Sigmoid colon (tissue), 7 donors: ENCODE results near the gene LPCAT2. TPM values are rescaled to one million over a fixed set of nuclear protein-coding genes. Genes with fewer than 3 reads are reported as not detected.
A peak's percentile ranks its signal among the peaks of the same experiment; 100 is the strongest.

Source experiments
- DNase-seq: peaks from one replicate; pipeline ENCODE4 v3.0.0-alpha.2; 2019
- H3K27ac ChIP-seq, 4 donors: fragments of 200-600 bp; sonication (generic); one replicate each; pipeline ENCODE4 v1.5.1; 2016 to 2019; ENCODE audit warnings: mild to moderate bottlenecking in 1 of 4
- H3K27me3 ChIP-seq, 3 donors: fragments of 200-600 bp; sonication (generic); one replicate each; pipeline ENCODE4 v1.5.1; 2019; ENCODE audit warnings: mild to moderate bottlenecking in 1 of 3
- H3K36me3 ChIP-seq, 4 donors: fragments of 200-600 bp; sonication (generic); one replicate each; pipeline ENCODE4 v1.5.1; 2016 to 2019
- H3K4me1 ChIP-seq, 4 donors: fragments of 200-600 bp; sonication (generic); one replicate each; pipeline ENCODE4 v1.5.1; 2017 to 2019
- H3K4me3 ChIP-seq, 4 donors: fragments of 200-600 bp; sonication (generic); one replicate each; pipeline ENCODE4 v1.5.1; 2017 to 2019; ENCODE audit warnings: mild to moderate bottlenecking in 2 of 4, moderate library complexity in 1 of 4
- H3K9me3 ChIP-seq, 4 donors: fragments of 200-600 bp in 3 of 4; sonication (generic) in 3 of 4; one replicate each; pipeline versions ENCODE4 v1.5.1 to v1.6.1; 2013 to 2019
- CTCF ChIP-seq, 4 experiments: fragments of 450-650 bp in 3 of 4; fragments of 200-600 bp in 1 of 4; IDR thresholded peaks; one replicate each; pipeline ENCODE4 v1.5.1; 2016 to 2019; ENCODE audit warnings: antibody characterized with exemption in 4 of 4, mild to moderate bottlenecking in 3 of 4, moderate library complexity in 2 of 4
- EP300 ChIP-seq, 4 donors: sonication (generic); formaldehyde crosslinking; IDR thresholded peaks; one replicate each; pipeline ENCODE4 v1.6.1; 2017; ENCODE audit warnings: antibody characterized with exemption in 4 of 4
- POLR2A ChIP-seq, 2 donors: fragments of 450-650 bp; IDR thresholded peaks; one replicate each; pipeline ENCODE4 v1.6.1; 2016; ENCODE audit warnings: antibody characterized with exemption in 2 of 2, mild to moderate bottlenecking in 2 of 2, moderate library complexity in 2 of 2
- POLR2AphosphoS5 ChIP-seq, 4 donors: sonication (generic); formaldehyde crosslinking; IDR thresholded peaks; one replicate each; pipeline ENCODE4 v1.6.1; 2017; ENCODE audit warnings: antibody characterized with exemption in 4 of 4
- WGBS, 2 donors: extraction: QIAGEN DNeasy Blood & Tissue Kit; methylation state at CpG; one replicate each; pipeline ENCODE4 v1.1.7; 2013; 5-methylcytosine and 5-hydroxymethylcytosine counted together
- intact Hi-C: fragments of 100-400 bp; cut with DNase I; formaldehyde crosslinking; loops from one replicate; pipeline ENCODE4 v1.15.1; 2023
- polyA plus RNA-seq, 3 donors: library from polyadenylated mRNA; stranded (reverse); fragments of 200-250 nt; gene quantifications; one replicate each; pipeline ENCODE4 v1.2.3, GENCODE V29; 2013
- total RNA-seq, 4 donors: library from RNA; depleted of rRNA; stranded (reverse); fragments of >200 nt; gene quantifications; one replicate each; pipeline ENCODE4 v1.1.0, GENCODE V29; 2016
- donor health status: healthy with polysubstance abuse.
- donor health status: Bipolar disorder and iron deficiency.
- donor health status: healthy.

Gene LPCAT2
- total and polyA plus RNA-seq, 7 donors, result 1.2 to 12.8 (median 6.6) TPM

- H3K27me3 ChIP-seq, result peaks cover 2 to 35% (median 22%) of the 10 kb centered on the region in 3 donors
- peak overlapping the region; percentile 79 to 83 (median 81) for H3K27ac ChIP-seq
- WGBS, 2 donors, result 1 to 6% methylated on average over 41 of the region's 41 CpGs
- peak overlapping the region; percentile 34 to 68 (median 54) for H3K4me3 ChIP-seq
- TF ChIP-seq POLR2AphosphoS5 (IDR thresholded peaks at IDR 0.05), result no peak
- no peak for TF ChIP-seq EP300 (IDR thresholded peaks at IDR 0.05)
- peaks cover 0 to 29% (median 21%) of the 10 kb centered on the region in 4 donors for H3K4me1 ChIP-seq
- H3K36me3 ChIP-seq, result peaks cover 0 to 20% (median 3%) of the 10 kb centered on the region in 4 donors
- H3K9me3 ChIP-seq, result no peaks in the 10 kb centered on the region
- no peak for DNase-seq
- intact Hi-C loops, result no loop called here
Observed at GRCh38 chr16:55479430-55480140, 29.3 kb upstream of the LPCAT2 start.

GRCh38 chr16:55480228-55480655 lies 28.6 kb upstream of the LPCAT2 start:
- Histone ChIP-seq H3K4me3 (peak overlapping the region; percentile 34 to 68 (median 54)), H3K27me3 (peaks cover 2 to 35% (median 22%) of the 10 kb centered on the region in 3 donors), H3K9me3 (no peaks in the 10 kb centered on the region), H3K27ac (peak overlapping the region; percentile 79 to 83 (median 81)), H3K4me1 (peaks cover 0 to 29% (median 21%) of the 10 kb centered on the region in 4 donors), H3K36me3 (peaks cover 0 to 21% (median 3%) of the 10 kb centered on the region in 4 donors)
- TF ChIP-seq POLR2A (IDR thresholded peaks at IDR 0.05) (no peak), POLR2AphosphoS5 (IDR thresholded peaks at IDR 0.05) (peak; percentile 50 to 75 (median 67)), CTCF (IDR thresholded peaks at IDR 0.05) (no peak)
- DNase-seq, result peak; percentile 95
- WGBS, 2 donors, result 4 to 7% methylated on average over 25 of the region's 25 CpGs
- intact Hi-C loops, result no loop called here

- no peaks in the 10 kb centered on the region for H3K9me3 ChIP-seq
- H3K4me3 ChIP-seq, result peak overlapping the region in 3 of 4 donors; percentile 49 to 68 (median 59)
- peaks cover 0 to 25% (median 3%) of the 10 kb centered on the region in 4 donors for H3K36me3 ChIP-seq
- H3K27ac ChIP-seq, result peak overlapping the region; percentile 20 to 83 (median 58)
- H3K4me1 ChIP-seq, result peaks cover 0 to 29% (median 20%) of the 10 kb centered on the region in 4 donors
- TF ChIP-seq CTCF (IDR thresholded peaks at IDR 0.05), result no peak
- TF ChIP-seq POLR2AphosphoS5 (IDR thresholded peaks at IDR 0.05), result no peak
- no peak for TF ChIP-seq POLR2A (IDR thresholded peaks at IDR 0.05)
- no peak for TF ChIP-seq EP300 (IDR thresholded peaks at IDR 0.05)
- H3K27me3 ChIP-seq, result peaks cover 2 to 35% (median 22%) of the 10 kb centered on the region in 3 donors
- 45 to 70% methylated on average over 4 of the region's 4 CpGs for WGBS, 2 donors
- intact Hi-C loops, result no loop called here
- DNase-seq, result no peak
Observed at GRCh38 chr16:55481023-55481422, 27.8 kb upstream of the LPCAT2 start.

- Histone ChIP-seq H3K9me3 (no peaks in the 10 kb centered on the region), H3K27me3 (peaks cover 2 to 35% (median 22%) of the 10 kb centered on the region in 3 donors), H3K27ac (peak overlapping the region in 2 of 4 donors; percentile 2 to 79), H3K4me3 (peak overlapping the region in 1 of 4 donors; percentile 49), H3K4me1 (peaks cover 0 to 26% (median 18%) of the 10 kb centered on the region in 4 donors), H3K36me3 (peaks cover 0 to 25% (median 3%) of the 10 kb centered on the region in 4 donors)
- 74 to 89% methylated on average over 2 of the region's 2 CpGs for WGBS, 2 donors
- TF ChIP-seq EP300 (IDR thresholded peaks at IDR 0.05), result no peak
- DNase-seq, result no peak
- intact Hi-C loops, result no loop called here
Observed at GRCh38 chr16:55482056-55482455, 26.8 kb upstream of the LPCAT2 start.

- H3K27me3 ChIP-seq, result peaks cover 0 to 5% (median 0%) of the 10 kb centered on the region in 3 donors
- H3K4me3 ChIP-seq, result no peak overlapping the region
- no peaks in the 10 kb centered on the region for H3K9me3 ChIP-seq
- H3K4me1 ChIP-seq, result peaks cover 0 to 5% (median 0%) of the 10 kb centered on the region in 4 donors
- intact Hi-C loops, result no loop called here
- peak; percentile 41 to 71 (median 50) for TF ChIP-seq POLR2AphosphoS5 (IDR thresholded peaks at IDR 0.05)
- peak in 1 of 4 donors; percentile 22 for TF ChIP-seq EP300 (IDR thresholded peaks at IDR 0.05)
- no peak for TF ChIP-seq POLR2A (IDR thresholded peaks at IDR 0.05)
- no peak for TF ChIP-seq CTCF (IDR thresholded peaks at IDR 0.05)
- 74 to 78% methylated on average over 13 of the region's 13 CpGs for WGBS, 2 donors
- peak; percentile 90 for DNase-seq
- peaks cover 0 to 48% (median 3%) of the 10 kb centered on the region in 4 donors for H3K36me3 ChIP-seq
- peak overlapping the region in 3 of 4 donors; percentile 34 to 57 (median 51) for H3K27ac ChIP-seq
Observed at GRCh38 chr16:55487048-55487803, 21.6 kb upstream of the LPCAT2 start.
